GM18867 (cell line): ENCODE data around the gene SLC2A4.

ENCODE experiments used
- ATAC-seq: cut with Tn5 transposase; IDR thresholded peaks from one replicate; pipeline ENCODE4 v1.9.1; 2021; ENCODE audit warnings: mild to moderate bottlenecking, moderate library complexity; ENCODE audit not compliant: unreplicated experiment

The SLC2A4 gene

GRCh38 chr17:7263801-7264078 is 17.8 kb upstream of the SLC2A4 start:
- no peak for ATAC-seq

- no peak for ATAC-seq
Observed at GRCh38 chr17:7266784-7267183, 14.7 kb upstream of the SLC2A4 start.

GRCh38 chr17:7279448-7279847 is 2.1 kb upstream of the SLC2A4 start:
- ATAC-seq = no peak

- ATAC-seq = peak; percentile 47
Observed at GRCh38 chr17:7280519-7281073, 922 bp upstream of the SLC2A4 start.

- no peak for ATAC-seq
Observed at GRCh38 chr17:7281953-7282751, 634 bp downstream of the SLC2A4 start.

GRCh38 chr17:7282752-7283321 is 1.3 kb downstream of the SLC2A4 start:
- ATAC-seq = no peak

- ATAC-seq = no peak
Observed at GRCh38 chr17:7283471-7284216, 2.1 kb downstream of the SLC2A4 start.

- ATAC-seq = no peak
Observed at GRCh38 chr17:7284911-7285310, 3.4 kb downstream of the SLC2A4 start.

- ATAC-seq = no peak
Observed at GRCh38 chr17:7285679-7286078, 4.2 kb downstream of the SLC2A4 start.

GRCh38 chr17:7289256-7290032 is 7.9 kb downstream of the SLC2A4 start:
- no peak for ATAC-seq

- no peak for ATAC-seq
Observed at GRCh38 chr17:7290166-7290565, 8.6 kb downstream of the SLC2A4 start.

GRCh38 chr17:7290685-7291084 is 9.2 kb downstream of the SLC2A4 start:
- ATAC-seq = no peak

GRCh38 chr17:7292194-7292593 is 10.7 kb downstream of the SLC2A4 start:
- no peak for ATAC-seq

- no peak for ATAC-seq
Observed at GRCh38 chr17:7292729-7293128, 11.2 kb downstream of the SLC2A4 start.

- ATAC-seq = no peak
Observed at GRCh38 chr17:7293159-7293558, 11.6 kb downstream of the SLC2A4 start.

GRCh38 chr17:7293816-7294613 is 12.5 kb downstream of the SLC2A4 start:
- no peak for ATAC-seq

GRCh38 chr17:7294614-7295153 is 13.2 kb downstream of the SLC2A4 start, which contains the start of gene YBX2:
Gene YBX2, minus strand, starts transcription at chr17:7294639. Its CDS starts 139 bp downstream, at chr17:7294500.
- ATAC-seq = no peak

GRCh38 chr17:7295230-7296180 is 14.0 kb downstream of the SLC2A4 start:
- ATAC-seq = no peak
